Eye (tissue), 1 donor: Measurements from ENCODE around the gene SIRT7.
A peak's percentile ranks its signal among the peaks of the same experiment; 100 is the strongest.

Experiments
- DNase-seq: peaks from one replicate; pipeline ENCODE4 v3.0.0-alpha.2; 2015

The SIRT7 gene, protein sequence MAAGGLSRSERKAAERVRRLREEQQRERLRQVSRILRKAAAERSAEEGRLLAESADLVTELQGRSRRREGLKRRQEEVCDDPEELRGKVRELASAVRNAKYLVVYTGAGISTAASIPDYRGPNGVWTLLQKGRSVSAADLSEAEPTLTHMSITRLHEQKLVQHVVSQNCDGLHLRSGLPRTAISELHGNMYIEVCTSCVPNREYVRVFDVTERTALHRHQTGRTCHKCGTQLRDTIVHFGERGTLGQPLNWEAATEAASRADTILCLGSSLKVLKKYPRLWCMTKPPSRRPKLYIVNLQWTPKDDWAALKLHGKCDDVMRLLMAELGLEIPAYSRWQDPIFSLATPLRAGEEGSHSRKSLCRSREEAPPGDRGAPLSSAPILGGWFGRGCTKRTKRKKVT

GRCh38 chr17:81917565-81918332 lies at the start of gene SIRT7:
Gene SIRT7 (minus strand): TSS chr17:81918176. CDS start chr17:81918131, 45 bp downstream.
- peak; percentile 92 for DNase-seq

DNA sequence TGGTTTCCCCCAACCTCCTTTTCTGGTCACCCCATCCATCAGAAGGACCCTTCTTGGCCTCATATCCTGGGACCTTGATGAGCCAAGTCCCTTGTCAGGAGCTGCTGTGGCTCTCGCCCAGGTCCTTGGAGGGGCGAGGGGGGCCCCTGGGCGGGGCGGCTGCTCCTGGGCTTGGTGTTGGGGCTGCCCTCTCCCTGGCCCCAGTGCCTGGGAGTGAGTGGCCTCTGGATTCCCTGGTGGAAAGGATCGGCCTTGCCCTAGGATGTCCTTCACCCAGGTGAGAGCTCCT lies 49.2 kb upstream of the SIRT7 start:
- DNase-seq, result no peak

- DNase-seq, result peak; percentile 88
Measured at GRCh38 chr17:81966343-81967243, 48.6 kb upstream of the SIRT7 start.

DNA sequence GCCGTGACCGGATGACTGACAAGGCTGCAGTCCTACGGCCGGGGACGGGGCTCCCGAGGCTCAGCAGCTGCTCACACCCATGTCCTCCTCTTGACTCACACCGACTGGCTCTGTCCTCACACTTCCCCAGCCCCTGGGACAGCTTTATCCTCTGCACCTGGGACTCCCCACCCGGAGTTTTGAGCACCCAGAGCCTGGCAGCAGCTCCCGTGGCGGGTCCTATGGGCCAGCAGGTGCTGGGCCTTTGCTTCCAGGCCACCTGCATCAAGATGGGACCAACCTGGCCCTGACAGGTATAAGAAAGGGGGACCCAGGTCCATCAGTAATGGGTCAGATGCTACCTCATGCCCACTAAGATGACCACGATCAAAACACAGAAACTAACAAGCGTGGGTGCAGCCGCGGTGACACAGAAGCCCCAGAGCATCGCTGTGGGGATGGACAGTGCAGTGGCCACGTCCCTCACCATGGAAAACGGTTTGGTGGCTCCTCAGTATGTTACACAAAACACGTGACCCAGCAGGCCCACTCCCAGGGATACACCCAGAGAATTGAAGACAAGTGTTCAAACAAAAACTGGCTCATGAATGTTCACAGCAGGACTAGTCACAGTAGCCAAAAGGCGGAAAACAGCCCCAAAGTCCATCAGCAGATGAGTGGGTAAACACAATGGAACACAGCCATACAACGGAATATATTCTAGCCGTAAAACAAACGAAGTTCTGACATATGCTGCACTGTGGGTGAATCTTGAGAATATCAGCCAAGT lies 46.3 kb upstream of the SIRT7 start:
- no peak for DNase-seq

- DNase-seq, result peak; percentile 37
Measured at GRCh38 chr17:81962499-81963441, 44.8 kb upstream of the SIRT7 start.

- no peak for DNase-seq
Measured at GRCh38 chr17:81961521-81962498, 43.8 kb upstream of the SIRT7 start.

DNA sequence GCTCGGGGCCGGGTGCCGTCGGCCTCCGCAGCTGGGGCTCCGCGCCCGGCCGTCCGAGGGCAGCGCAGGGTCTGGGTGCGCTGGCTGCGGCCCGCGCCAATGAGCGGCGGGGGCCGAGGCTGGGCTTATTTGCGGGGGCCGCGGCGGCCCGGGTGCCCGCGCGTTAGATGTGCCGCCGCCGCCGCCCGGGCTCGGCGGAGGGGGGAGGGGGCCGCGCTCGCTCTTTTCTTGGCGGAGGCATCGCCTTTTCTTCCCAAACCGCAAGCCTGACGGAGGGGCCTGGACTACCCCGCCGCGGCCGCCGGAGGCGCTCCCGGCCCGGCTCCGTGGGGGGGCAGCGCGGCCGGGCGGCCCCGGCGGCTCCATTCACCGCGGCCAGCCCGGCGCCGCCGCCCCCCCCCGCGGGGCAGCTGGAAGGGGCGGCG lies 43.1 kb upstream of the SIRT7 start, which contains the start of gene NOTUM:
NOTUM (minus strand) TSS at position 101 of the 425 bp plus-strand sequence. CDS start 278 bp downstream, outside the sequence.
- DNase-seq, result peak; percentile 63

GRCh38 chr17:81960130-81960958 lies 42.4 kb upstream of the SIRT7 start:
- peak; percentile 37 for DNase-seq

- DNase-seq, result peak; percentile 81
Measured at GRCh38 chr17:81959362-81960129, 41.6 kb upstream of the SIRT7 start.

- DNase-seq, result no peak
Measured at GRCh38 chr17:81958633-81959342, 40.8 kb upstream of the SIRT7 start.

DNA sequence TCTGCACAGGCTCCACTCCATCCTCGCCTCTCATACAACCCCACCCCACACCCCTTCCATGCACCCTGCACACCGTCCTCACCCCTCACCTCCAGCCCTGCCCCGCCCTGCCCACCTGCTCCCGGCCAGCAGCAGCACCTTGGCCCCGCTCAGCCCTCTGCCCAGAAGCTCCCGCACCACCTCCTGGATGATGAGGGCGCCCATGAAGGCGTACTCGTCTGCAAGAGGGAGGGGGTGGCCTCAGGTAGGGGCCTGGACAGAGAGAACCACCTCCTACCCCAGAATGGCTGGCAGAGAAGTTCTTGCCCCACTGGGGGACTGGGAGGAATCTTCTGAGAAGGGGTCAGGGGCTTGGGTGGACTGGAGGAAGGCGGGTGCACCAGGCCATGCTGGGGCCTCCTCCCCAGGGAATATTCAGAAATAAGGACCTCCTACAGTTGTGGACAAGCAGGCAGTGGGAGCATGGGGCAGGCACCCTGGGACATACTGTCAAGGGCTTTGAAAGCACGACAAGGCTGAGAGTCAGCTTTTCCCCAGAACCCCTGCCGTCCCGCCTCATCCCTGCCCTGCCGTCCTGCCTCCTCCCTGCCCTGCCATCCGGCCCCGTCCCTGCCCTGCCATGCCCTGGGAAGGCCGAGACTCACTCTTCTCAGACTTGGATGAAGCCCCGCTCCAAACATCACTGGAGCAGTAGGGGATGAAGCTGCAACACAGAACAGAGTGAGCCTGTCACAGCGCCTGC lies 39.9 kb upstream of the SIRT7 start:
- DNase-seq, result no peak

GRCh38 chr17:81956607-81957589 lies 38.9 kb upstream of the SIRT7 start:
- DNase-seq, result no peak

DNA sequence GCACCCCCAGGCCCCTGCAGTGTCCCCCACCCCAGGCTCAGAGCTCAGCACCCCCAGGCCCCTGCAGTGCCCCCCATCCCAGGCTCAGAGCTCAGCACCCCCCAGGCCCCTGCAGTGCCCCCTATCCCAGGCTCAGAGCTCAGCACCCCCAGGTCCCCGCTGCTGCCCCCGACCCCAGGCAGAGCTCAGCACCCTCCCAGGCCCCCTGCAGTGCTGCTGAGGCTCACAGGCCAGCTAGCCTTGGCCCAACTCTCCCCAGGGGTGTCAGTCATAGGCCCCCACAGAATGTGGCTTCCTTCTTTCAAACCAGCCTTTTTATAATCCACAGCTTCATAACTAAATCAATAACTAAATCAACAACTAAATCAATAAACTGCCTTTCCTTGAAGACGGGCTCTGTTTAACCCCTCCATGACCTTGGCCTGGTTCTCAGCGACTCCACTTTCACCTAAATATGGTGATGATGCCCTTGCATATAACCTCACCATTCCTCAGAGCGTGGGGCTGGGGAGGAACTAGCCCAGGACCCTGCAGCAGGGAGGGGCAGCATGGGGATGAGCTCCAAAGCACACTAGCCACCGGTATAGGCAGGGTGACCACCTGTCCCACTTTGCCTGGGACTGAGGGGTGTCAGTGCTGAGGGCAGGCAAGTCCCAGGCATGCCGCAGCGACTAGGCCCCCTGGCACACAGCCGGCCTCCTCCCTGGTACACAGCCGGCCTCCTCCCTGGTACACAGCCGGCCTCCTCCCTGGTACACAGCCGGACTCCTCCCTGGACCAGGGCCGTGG lies 38.0 kb upstream of the SIRT7 start:
- no peak for DNase-seq

- no peak for DNase-seq
Measured at GRCh38 chr17:81955058-81955681, 37.2 kb upstream of the SIRT7 start.
